ENCODE measurements around the gene KCNH2.

DNA sequence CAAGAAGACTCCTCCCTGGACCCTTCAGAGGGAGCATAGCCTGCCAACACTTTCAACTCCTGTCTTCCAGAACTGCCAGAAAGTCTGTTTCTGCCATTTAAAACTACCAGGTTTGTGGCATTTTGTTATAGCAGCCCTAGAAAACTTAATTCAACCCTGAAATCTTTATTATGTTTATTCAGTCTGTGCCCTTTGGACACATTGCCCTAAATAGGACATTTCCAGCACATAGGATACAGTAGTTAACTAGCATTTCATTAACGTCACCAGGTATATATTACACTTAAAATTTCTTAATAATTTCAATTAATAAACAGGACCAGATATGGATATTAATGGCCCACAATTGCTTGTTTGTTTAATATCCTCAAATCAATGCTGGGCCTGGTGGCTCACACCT lies 54.3 kb downstream of the KCNH2 start:
- TF ChIP-seq, protein P1, sequence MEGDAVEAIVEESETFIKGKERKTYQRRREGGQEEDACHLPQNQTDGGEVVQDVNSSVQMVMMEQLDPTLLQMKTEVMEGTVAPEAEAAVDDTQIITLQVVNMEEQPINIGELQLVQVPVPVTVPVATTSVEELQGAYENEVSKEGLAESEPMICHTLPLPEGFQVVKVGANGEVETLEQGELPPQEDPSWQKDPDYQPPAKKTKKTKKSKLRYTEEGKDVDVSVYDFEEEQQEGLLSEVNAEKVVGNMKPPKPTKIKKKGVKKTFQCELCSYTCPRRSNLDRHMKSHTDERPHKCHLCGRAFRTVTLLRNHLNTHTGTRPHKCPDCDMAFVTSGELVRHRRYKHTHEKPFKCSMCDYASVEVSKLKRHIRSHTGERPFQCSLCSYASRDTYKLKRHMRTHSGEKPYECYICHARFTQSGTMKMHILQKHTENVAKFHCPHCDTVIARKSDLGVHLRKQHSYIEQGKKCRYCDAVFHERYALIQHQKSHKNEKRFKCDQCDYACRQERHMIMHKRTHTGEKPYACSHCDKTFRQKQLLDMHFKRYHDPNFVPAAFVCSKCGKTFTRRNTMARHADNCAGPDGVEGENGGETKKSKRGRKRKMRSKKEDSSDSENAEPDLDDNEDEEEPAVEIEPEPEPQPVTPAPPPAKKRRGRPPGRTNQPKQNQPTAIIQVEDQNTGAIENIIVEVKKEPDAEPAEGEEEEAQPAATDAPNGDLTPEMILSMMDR (IDR thresholded peaks at IDR 0.05) = no peak
- no peak for TF ChIP-seq POLR2A (IDR thresholded peaks at IDR 0.05; ENCODE audit: low read depth)
